ENCODE results near the gene PIH1D2. TPM values are rescaled to one million over a fixed set of nuclear protein-coding genes. Genes with fewer than 3 reads are reported as not detected.
A peak's percentile ranks its signal among the peaks of the same experiment; 100 is the strongest.

The PIH1D2 gene
- total RNA-seq, 4 donors from 2014 or later = 6.4 to 12.8 (median 11.1) TPM

DNA sequence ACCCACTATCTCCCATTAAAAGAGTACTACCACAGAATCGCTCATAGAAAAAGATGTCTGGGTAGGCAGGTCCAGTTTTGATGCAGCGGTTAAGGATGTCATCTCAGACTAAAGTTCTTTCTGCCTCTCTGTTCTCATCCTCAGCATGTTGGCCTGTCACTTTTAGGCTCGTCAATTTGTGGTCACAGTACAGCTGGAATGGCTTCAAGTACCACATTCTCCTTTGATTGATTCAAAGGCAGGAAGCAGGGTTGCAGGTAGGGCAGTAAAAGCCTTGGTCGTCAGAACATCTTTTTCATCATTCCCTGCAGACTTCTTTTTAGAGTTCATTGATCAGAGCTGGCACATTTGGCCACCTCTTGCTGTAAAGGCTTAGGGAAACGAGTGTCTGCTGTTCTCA is 41.6 kb upstream of the PIH1D2 start:
- Histone ChIP-seq H3K4me1 (no peaks in the 10 kb centered on the region), H3K9me3 (no peaks in the 10 kb centered on the region), H3K36me3 (no peaks in the 10 kb centered on the region), H3K27ac (no peak overlapping the region), H3K4me3 (replicated peaks in 1 of 3) (no peak overlapping the region), H3K27me3 (no peaks in the 10 kb centered on the region)
- DNase-seq = no peak
- intact Hi-C loops (cut with DNase I) = no loop called here
- WGBS, 2 donors = 79 to 83% methylated on average over 5 of the region's 5 CpGs
- TF ChIP-seq POLR2A (IDR thresholded peaks at IDR 0.05) (no peak), CTCF (IDR thresholded peaks at IDR 0.05) (no peak)

DNA sequence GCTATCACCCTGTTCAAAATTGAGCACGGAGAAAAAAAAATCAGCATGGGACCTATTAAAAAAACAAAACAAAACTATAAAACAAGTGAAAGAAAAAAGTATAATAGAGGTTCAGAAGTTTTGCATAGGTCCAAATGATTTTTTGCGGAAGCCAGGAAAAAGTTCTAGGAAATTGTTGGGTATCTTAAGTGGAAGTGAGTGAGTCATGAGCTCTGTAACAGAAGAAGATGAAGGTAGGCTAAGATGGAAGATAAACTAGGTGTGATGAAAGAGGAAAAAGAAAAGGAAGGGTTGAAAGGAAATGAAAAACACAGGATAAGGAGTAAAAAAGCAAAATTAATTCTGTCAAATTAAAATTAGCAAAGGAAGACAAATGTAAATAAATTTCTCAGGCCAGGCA is 40.6 kb upstream of the PIH1D2 start:
- intact Hi-C loops (cut with DNase I) = loop anchor here (5.0 kb wide), 1 partner anchor 168 kb away; no protein-coding TSS in a partner anchor
- WGBS, 2 donors = 88 to 92% methylated on average over 2 of the region's 2 CpGs

DNA sequence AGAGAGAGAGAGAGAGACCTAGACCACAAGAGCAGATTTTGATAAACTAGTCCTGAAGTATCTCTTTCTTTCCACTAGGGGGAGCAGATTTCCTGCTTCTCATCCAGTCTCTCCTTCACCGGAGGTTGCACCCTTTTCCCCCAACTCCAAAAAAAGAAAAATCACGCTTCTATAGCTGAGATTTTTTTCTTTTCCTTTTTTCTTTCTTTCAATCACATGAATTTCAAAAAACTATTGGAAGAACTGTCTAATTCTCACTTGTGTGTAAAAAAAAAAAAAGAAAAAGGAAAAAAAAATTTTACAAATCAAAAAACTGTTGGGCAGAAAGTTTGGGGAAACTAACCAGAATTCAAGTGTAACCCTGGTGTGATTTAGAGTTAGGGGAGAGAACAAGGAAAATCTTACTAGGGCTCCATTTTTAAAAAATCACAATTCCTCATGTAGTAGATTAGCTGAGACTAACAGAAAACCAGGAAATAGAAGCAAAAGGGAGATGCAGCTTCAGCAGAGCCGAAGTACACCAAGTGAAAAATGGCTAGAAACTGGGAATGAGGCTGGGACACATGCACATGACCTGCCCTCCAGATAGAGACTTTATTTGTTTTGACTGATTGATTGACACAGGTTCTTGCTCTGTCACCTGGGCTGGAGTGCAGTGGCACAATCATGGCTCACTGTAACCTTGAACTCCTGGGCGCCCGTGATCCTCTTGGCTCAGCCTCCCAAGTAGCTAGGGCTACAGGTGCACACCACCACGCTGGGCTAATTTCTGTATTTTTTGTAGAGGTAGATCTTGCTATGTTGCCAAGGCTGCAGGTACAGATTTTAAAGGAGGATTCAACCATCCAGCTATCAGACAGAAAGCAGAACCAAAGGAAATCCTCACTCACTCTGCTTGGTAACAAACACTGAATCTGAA is 40.0 kb upstream of the PIH1D2 start:
- TF ChIP-seq POLR2A (IDR thresholded peaks at IDR 0.05) (no peak), CTCF (IDR thresholded peaks at IDR 0.05) (peak in 5 of 6 experiments; percentile 41 to 69 (median 53))
- H3K27ac ChIP-seq = no peak overlapping the region
- H3K4me3 ChIP-seq (replicated peaks in 1 of 3) = no peak overlapping the region
- intact Hi-C loops (cut with DNase I) = loop anchor here (5.0 kb wide), 1 partner anchor 169 kb away; no protein-coding TSS in a partner anchor
- no peaks in the 10 kb centered on the region for H3K27me3 ChIP-seq
- 60 to 62% methylated on average over 6 of the region's 6 CpGs for WGBS, 2 donors
- no peaks in the 10 kb centered on the region for H3K4me1 ChIP-seq
- DNase-seq = no peak
- no peaks in the 10 kb centered on the region for H3K36me3 ChIP-seq
- no peaks in the 10 kb centered on the region for H3K9me3 ChIP-seq

More for the DNA sequence above, 40.6 kb upstream of the PIH1D2 start:
- Histone ChIP-seq H3K36me3 (no peaks in the 10 kb centered on the region), H3K4me3 (replicated peaks in 1 of 3) (no peak overlapping the region), H3K4me1 (no peaks in the 10 kb centered on the region), H3K9me3 (no peaks in the 10 kb centered on the region), H3K27ac (no peak overlapping the region), H3K27me3 (no peaks in the 10 kb centered on the region)
- TF ChIP-seq POLR2A (IDR thresholded peaks at IDR 0.05) (no peak), CTCF (IDR thresholded peaks at IDR 0.05) (no peak)
- DNase-seq = no peak

- H3K4me1 ChIP-seq = no peaks in the 10 kb centered on the region
- no peaks in the 10 kb centered on the region for H3K36me3 ChIP-seq
- no peaks in the 10 kb centered on the region for H3K27me3 ChIP-seq
- TF ChIP-seq POLR2A (IDR thresholded peaks at IDR 0.05) = no peak
- no peak for TF ChIP-seq CTCF (IDR thresholded peaks at IDR 0.05)
- intact Hi-C loops (cut with DNase I) = no loop called here
- no peak overlapping the region for H3K4me3 ChIP-seq (replicated peaks in 1 of 3)
- 96 to 100% methylated on average over 8 of the region's 8 CpGs for WGBS, 2 donors
- H3K27ac ChIP-seq = no peak overlapping the region
- no peaks in the 10 kb centered on the region for H3K9me3 ChIP-seq
- DNase-seq = no peak
These were observed 32.3 kb upstream of the PIH1D2 start for GRCh38 chr11:112106070-112106469.

DNA sequence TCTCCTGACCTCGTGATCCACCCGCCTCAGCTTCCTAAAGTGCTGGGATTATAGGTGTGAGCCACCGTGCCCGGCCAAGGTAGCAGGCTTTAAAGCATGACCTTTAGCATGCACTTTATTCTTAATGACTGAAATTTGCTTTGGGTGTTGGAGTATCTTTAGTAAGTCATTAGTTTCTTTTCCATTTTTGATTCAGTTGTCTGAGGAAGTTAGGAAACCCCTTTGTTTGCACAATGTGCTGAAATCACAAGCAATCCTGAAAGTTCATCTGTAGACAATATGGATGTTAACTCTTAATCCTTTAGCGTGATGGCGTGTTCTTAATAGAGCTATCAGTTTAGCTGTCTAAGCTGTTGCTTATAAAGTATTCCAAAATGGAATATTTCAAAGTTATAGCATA is 29.6 kb upstream of the PIH1D2 start:
- intact Hi-C loops (cut with DNase I) = no loop called here
- Histone ChIP-seq H3K27ac (no peak overlapping the region), H3K36me3 (peaks cover 0 to 3% of the 10 kb centered on the region in 2 donors), H3K27me3 (no peaks in the 10 kb centered on the region), H3K9me3 (no peaks in the 10 kb centered on the region), H3K4me1 (no peaks in the 10 kb centered on the region), H3K4me3 (replicated peaks in 1 of 3) (no peak overlapping the region)
- WGBS, 2 donors = 94 to 97% methylated on average over 6 of the region's 6 CpGs
- TF ChIP-seq CTCF (IDR thresholded peaks at IDR 0.05) (no peak), POLR2A (IDR thresholded peaks at IDR 0.05) (no peak)
- no peak for DNase-seq

All from thyroid gland (tissue), 4 donors.